ENCODE measurements around the gene QDPR. TPM values are rescaled to one million over a fixed set of nuclear protein-coding genes. Genes with fewer than 3 reads are reported as not detected.

Gene QDPR
- total and polyA plus RNA-seq, 10 of the 15 experiments (the other 5 are each of a cell fraction or from before 2014, with no cell fraction given), result 3.0 to 27.7 (median 11.8) TPM

GRCh38 chr4:17476853-17477252 is 35.0 kb downstream of the QDPR start:
- Histone ChIP-seq H3K9ac (ENCODE audit: control insufficient read depth, insufficient read depth, low read length) (no peak overlapping the region), H3K36me3 (ENCODE audit: control insufficient read depth in 2 of 2, insufficient read depth in 2 of 2, low read length in 1 of 2) (no peaks in the 10 kb centered on the region), H3K4me3 (no peak overlapping the region), H3K4me1 (ENCODE audit: control insufficient read depth, insufficient read depth, low read length) (no peaks in the 10 kb centered on the region), H3K79me2 (ENCODE audit: control insufficient read depth, insufficient read depth, low read length) (no peaks in the 10 kb centered on the region), H4K20me1 (ENCODE audit: control insufficient read depth, insufficient read depth) (no peaks in the 10 kb centered on the region), H3K27me3 (replicated peaks in 1 of 2; ENCODE audit: control insufficient read depth in 2 of 2, insufficient read depth in 2 of 2, low read length in 1 of 2) (no peaks in the 10 kb centered on the region), H2AFZ (ENCODE audit: control insufficient read depth, low read depth, low read length) (no peak overlapping the region; the same call in 1 of the 2 replicates), H3K4me2 (ENCODE audit: control insufficient read depth, insufficient read depth) (no peak overlapping the region), H3K9me3 (replicated peaks; ENCODE audit: control insufficient read depth, insufficient read depth, low read length) (no peaks in the 10 kb centered on the region), H3K27ac (ENCODE audit: control insufficient read depth, insufficient read depth) (no peak overlapping the region)
- BruUV-seq (replicated peaks), result no TSS peak
- TF ChIP-seq SPI1 (IDR thresholded peaks at IDR 0.05; ENCODE audit: borderline replicate concordance, insufficient read depth, low read depth, low read length) (0 out of 2 replicates have a peak, but pooled peaks have one; percentile 27), CHD1 (IDR thresholded peaks at IDR 0.05; ENCODE audit: low read depth, low read length) (no peak)
- in situ Hi-C loops (cut with MboI), result no loop called here
- ChIA-PET RAD21 (ENCODE audit: unreplicated experiment) (no interaction called here), SMC1A (ENCODE audit: uncharacterized antibody, unreplicated experiment) (no interaction called here), CTCF (interaction anchor here (0.7 kb wide), 1 partner anchor 28 kb away, joined by 4 read pairs; no protein-coding TSS in a partner anchor), POLR2A (interaction anchor here (0.7 kb wide), 1 partner anchor 331 kb away, joined by 3 read pairs; no protein-coding TSS in a partner anchor)
- 2% methylated on average over 3 of the region's 3 CpGs for WGBS (ENCODE audit: insufficient coverage, insufficient replicate concordance, low lambda C conversion rate, missing lambda C conversion rate)
- intact Hi-C loops (cut with micrococcal nuclease; ENCODE audit: unreplicated experiment), result no loop called here
- ATAC-seq, result peak; percentile 27
- no peak for DNase-seq (ENCODE audit: low read depth, low spot score)
- no peak for FAIRE-seq

- no peak for ATAC-seq
- H3K4me3 ChIP-seq, result no peak overlapping the region
- BruUV-seq (replicated peaks), result no TSS peak
- H3K4me2 ChIP-seq (ENCODE audit: control insufficient read depth, insufficient read depth), result no peak overlapping the region
- ChIA-PET SMC1A (ENCODE audit: uncharacterized antibody, unreplicated experiment) (interaction anchor here (1.0 kb wide), 1 partner anchor 13 kb away, joined by 3 read pairs; no protein-coding TSS in a partner anchor), CTCF (interaction anchor here (1.6 kb wide), 1 partner anchor 128 kb away, joined by 5 read pairs; no protein-coding TSS in a partner anchor), RAD21 (ENCODE audit: unreplicated experiment) (no interaction called here), POLR2A (no interaction called here)
- no peak for FAIRE-seq
- no peak for DNase-seq (ENCODE audit: low read depth, low spot score)
- no peak for TF ChIP-seq RBBP5 (conservative IDR thresholded peaks at IDR 0.05)
- TF ChIP-seq MYC (IDR thresholded peaks at IDR 0.05; ENCODE audit: insufficient read depth, insufficient read length, insufficient replicate concordance, low read length, severe bottlenecking), result no peak
- TF ChIP-seq ZNF24 (IDR thresholded peaks at IDR 0.05), result no peak
- no peak for TF ChIP-seq HDGF (IDR thresholded peaks at IDR 0.05)
- TF ChIP-seq FOXM1 (IDR thresholded peaks at IDR 0.05; ENCODE audit: low read depth, low read length), result no peak
- TF ChIP-seq PAX5 (IDR thresholded peaks at IDR 0.05; ENCODE audit: borderline replicate concordance, low read depth, low read length), result no peak
- no peak overlapping the region for H3K27ac ChIP-seq (ENCODE audit: control insufficient read depth, insufficient read depth)
- no peaks in the 10 kb centered on the region for H3K9me3 ChIP-seq (replicated peaks; ENCODE audit: control insufficient read depth, insufficient read depth, low read length)
- H3K27me3 ChIP-seq (replicated peaks in 1 of 2; ENCODE audit: control insufficient read depth in 2 of 2, insufficient read depth in 2 of 2, low read length in 1 of 2), result no peaks in the 10 kb centered on the region
- H3K9ac ChIP-seq (ENCODE audit: control insufficient read depth, insufficient read depth, low read length), result no peak overlapping the region
- H3K79me2 ChIP-seq (ENCODE audit: control insufficient read depth, insufficient read depth, low read length), result no peaks in the 10 kb centered on the region
- in situ Hi-C loops (cut with MboI) (no loop called here), intact Hi-C loops (cut with micrococcal nuclease; ENCODE audit: unreplicated experiment) (no loop called here)
- H3K36me3 ChIP-seq (ENCODE audit: control insufficient read depth in 2 of 2, insufficient read depth in 2 of 2, low read length in 1 of 2), result no peaks in the 10 kb centered on the region
- H4K20me1 ChIP-seq (ENCODE audit: control insufficient read depth, insufficient read depth), result no peaks in the 10 kb centered on the region
- H2AFZ ChIP-seq (ENCODE audit: control insufficient read depth, low read depth, low read length), result no peak overlapping the region
- no peaks in the 10 kb centered on the region for H3K4me1 ChIP-seq (ENCODE audit: control insufficient read depth, insufficient read depth, low read length)
Observed at GRCh38 chr4:17475481-17475880, 36.4 kb downstream of the QDPR start.
